GM19023 (cell line): Measurements from ENCODE around the gene FBXO9.
A peak's percentile ranks its signal among the peaks of the same experiment; 100 is the strongest.

Experiments used
- ATAC-seq: cut with Tn5 transposase; IDR thresholded peaks from one replicate; pipeline ENCODE4 v1.9.1; 2021; ENCODE audit warnings: mild to moderate bottlenecking, moderate library complexity; ENCODE audit not compliant: unreplicated experiment

Gene FBXO9

GRCh38 chr6:53065266-53066076, at the start of gene FBXO9:
Gene FBXO9 (plus strand): TSS chr6:53065404. CDS start chr6:53065790, 386 bp downstream.
- peak; percentile 46 for ATAC-seq

- ATAC-seq: no peak
Observed at GRCh38 chr6:53015486-53015885, 49.7 kb upstream of the FBXO9 start.

DNA sequence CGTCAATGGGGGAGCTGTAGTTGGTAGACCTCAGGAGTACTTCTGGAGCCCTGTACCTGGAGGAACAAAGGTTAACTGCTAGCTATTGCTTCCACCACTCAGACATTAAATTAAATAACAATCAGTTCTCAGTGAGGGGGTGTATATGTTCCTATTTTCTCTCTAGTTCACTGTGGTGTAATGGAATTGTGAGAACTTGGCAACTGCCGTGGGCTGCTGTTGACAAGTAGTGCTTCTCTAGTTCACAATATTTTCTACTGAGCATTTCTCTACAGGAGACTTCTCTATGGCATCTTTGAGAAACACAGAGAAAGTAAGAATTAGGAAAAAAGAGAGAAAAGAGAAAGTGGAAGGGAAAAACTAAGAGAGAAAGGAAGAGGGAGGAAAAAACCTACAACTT, 46.8 kb upstream of the FBXO9 start:
- ATAC-seq: no peak

- ATAC-seq: no peak
Observed at GRCh38 chr6:53020005-53020744, 45.0 kb upstream of the FBXO9 start.

DNA sequence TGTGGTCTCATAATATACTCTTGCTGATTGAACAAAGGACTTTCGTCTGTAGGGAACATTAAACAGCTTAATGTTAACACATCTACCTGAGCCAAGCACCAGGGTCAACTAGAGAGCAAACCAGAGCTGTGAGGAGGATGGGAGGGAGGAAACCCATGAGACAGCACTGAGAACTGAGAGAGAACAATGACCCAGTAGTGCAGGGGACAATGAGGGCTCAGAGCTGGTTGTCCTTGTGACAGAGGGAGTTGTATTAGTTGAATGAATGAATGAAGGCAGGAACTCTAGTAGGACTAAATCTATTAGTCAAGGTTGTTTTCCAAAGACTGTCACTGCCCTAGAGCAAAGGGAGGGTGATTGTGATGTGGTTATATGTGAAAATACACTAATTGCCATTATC, 41.9 kb upstream of the FBXO9 start:
- no peak for ATAC-seq

DNA sequence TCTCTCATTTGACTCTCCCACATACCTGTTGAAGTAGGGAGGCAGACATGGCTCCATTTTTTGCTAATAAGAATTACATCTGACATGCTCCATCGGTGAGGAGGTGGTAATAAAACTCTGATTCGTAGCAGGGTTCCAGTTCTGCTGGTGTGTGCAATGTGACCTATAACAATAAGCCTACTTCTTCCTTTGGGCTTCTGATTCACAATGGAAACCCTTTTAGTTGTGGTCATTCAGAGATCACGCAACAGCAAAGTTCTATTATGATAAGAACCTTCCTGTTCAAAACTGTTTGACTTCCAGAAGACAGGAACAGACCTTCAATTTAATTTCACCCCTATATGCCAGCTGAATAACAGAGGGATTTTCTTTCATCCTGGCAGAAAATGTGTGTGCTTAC, 38.7 kb upstream of the FBXO9 start:
- no peak for ATAC-seq

- no peak for ATAC-seq
Observed at GRCh38 chr6:53027131-53027718, 38.0 kb upstream of the FBXO9 start.

GRCh38 chr6:53028467-53028866, 36.7 kb upstream of the FBXO9 start:
- no peak for ATAC-seq

DNA sequence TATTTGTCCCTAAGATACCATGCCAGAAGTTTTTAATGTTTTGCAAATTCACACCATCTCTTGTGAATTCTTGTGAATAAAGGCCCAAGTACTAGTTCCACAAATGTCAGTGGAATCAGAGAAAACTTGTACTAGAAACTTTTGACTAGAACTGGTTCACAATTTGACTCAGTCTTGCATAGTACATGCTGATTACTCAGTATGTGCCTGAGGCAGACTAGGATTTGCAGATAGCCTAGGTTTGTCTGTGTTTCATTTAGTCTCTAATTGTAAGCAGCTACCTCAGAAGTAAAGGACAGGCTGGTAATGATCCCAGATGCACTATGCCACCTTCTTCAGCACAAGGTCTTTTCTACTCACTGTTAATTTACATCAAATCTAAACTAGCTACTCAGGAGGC, 35.9 kb upstream of the FBXO9 start:
- no peak for ATAC-seq

DNA sequence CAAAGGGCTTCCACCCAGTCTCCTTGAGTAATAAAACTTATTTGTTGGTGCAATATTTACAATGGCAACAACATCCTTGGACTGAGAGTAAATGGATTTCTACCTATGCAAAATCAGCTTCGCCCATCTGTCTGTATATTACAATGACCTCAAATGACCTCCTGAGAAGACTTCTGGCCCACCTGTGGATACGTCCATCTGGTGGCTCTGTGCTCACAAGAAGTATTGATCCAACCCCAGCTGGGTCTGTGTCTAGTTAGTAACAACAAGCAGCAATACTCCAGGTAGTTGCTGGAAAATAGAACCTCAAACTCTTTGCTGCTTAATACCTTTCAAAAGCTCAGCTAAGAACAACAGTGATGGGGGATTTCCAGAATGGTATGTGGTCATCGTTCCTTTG, 35.4 kb upstream of the FBXO9 start:
- no peak for ATAC-seq

- ATAC-seq: no peak
Observed at GRCh38 chr6:53031281-53031680, 33.9 kb upstream of the FBXO9 start.

DNA sequence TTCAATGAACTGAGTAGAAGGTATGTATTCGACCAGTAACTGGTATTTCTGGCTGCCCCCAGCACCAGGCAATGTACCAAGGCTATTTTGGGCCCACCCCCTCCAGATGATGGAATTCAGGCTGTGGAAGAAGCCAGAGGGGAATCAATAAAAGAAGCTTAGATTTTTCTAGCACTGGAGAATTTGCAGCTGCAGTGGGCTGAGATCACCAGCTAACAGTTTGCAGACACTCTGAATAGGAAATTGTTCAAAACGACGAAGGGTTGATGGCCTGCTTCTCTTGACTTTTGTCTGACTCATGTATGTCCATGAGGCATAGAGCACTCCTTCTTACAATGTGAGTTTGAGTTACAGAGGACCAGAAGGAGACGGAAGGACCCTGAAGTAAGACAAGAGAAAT, 32.4 kb upstream of the FBXO9 start:
- no peak for ATAC-seq

DNA sequence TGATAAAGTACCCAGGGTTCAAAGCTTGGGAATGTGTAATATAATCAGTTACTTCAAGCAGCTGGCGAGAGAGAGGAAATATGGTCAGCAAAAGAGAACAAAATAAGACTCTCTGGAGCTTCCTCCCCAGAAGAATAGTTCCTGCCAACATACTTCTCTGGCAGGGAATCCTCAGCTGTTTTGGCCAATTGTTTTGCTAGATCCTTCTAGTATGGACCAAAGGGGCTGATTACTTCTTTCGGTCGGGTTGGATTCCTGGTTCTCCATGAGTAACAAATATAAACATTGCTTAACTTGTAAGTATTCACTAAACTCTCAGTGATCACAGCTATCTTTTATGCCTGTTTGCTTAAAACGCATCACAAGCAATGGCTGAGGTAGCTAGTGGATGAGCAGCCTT, 31.4 kb upstream of the FBXO9 start:
- ATAC-seq: no peak

- ATAC-seq: no peak
Observed at GRCh38 chr6:53035549-53036213, 29.5 kb upstream of the FBXO9 start.

DNA sequence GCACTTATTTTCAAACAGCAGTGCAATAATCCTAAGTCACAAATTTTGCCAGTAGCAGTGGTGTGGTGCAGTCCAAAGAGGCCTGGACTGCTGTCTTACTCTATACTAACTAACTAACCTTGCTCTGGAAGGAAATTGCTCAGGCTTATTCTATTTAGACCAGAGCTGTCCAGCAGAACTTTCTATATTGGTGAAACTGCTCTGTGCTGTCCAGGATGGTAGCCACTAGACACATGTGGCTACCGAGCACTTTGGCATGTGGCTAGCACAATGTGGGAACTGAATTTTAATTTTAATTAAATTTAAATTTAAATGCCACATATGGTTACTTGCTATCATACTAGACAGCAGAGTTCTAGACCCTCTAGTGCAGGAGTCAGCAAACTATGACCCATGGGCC, 27.1 kb upstream of the FBXO9 start:
- no peak for ATAC-seq

DNA sequence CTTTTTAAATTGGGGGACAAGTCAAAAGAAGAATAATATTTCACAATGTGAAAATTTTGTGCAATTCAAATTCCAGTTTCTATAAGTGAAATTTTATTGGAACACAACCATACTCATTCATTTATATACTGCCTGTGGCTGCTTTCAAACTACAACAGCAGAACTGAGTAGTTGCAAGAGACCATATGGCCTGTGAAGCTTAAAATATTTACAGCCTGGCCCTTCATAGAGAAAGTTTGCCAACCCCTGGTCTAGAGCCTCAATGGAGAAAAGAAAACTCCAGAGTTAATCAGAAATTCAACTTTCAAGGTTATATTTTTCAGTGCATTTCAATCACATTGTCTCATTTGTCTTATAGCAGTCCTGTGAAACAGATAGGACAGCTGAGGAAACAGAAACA, 26.6 kb upstream of the FBXO9 start:
- ATAC-seq: no peak

GRCh38 chr6:53041356-53041755, 23.8 kb upstream of the FBXO9 start:
- ATAC-seq: no peak

DNA sequence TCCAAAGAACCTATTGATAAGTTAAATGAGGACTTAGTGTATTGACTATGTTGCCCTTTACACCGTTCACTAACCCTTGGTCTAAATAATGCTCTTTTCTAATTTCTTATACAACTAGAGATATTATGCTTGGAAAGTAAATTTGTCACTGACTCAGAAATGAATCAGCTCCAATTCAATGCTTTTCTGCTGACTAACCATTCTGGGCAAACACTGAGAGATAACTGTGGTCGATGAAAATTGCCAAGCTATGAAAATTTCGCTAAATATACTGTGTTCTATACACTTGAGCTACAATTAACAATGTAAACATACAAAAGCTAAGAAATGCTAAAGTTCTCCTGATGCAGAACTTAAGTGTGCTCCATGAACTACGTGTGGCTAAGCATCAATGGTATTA, 23.1 kb upstream of the FBXO9 start:
- no peak for ATAC-seq

GRCh38 chr6:53043581-53043980, 21.6 kb upstream of the FBXO9 start:
- no peak for ATAC-seq

DNA sequence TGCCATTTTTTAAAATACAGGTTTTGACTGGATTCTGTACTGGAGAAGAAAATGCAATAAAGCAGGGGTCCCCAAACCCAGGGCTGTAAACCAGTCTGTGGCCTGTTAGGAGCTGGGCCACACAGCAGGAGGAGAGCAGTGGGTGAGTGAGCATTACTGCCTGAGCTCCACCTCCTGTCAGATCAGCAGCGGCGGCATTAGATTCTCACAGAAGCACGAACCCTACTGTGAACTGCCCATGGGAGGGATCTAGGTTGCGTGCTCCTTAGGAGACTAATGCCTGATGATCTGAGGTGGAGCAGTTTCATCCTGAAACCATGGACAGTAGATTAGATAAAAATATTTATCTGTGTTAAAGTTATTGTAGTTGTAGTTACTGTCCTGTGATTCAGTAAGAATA, 21.1 kb upstream of the FBXO9 start:
- no peak for ATAC-seq

DNA sequence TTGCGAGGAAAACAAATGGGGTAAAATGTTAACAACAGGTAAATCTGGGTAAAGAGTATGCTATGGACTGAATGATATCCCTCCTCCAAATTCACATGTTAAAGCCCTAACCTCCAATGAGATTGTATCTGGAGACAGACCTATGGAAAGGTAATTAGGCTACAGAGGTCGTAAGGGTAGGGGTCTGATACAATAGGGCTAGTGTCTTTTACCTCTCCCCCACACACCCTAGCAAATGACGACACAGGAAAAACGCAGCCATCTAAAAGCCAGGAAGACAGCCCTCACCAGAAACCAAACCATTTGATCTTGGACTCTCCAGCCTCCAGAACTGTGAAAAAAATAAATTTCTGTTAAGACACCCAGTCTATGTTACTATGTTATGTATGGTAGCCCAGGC, 20.6 kb upstream of the FBXO9 start:
- ATAC-seq: no peak
